A673 (cell line): ENCODE data around the gene DRAM1. TPM values are rescaled to one million over a fixed set of nuclear protein-coding genes. Genes with fewer than 3 reads are reported as not detected.
A peak's percentile ranks its signal among the peaks of the same experiment; 100 is the strongest.

ENCODE experiments used
- BruUV-seq: library from RNA; stranded (reverse); fragments of 400-500 nt; replicated peaks from 2 replicates; lab custom pipeline; 2021; lab: Mats Ljungman, UMichigan
- CTCF ChIA-PET: fragments of 300-600 bp; sonication (Branson Sonifier 250); formaldehyde crosslinking; loops from one replicate; lab custom pipeline; 2022; ENCODE audit warnings: antibody characterized with exemption; lab: Charles Lee
- POLR2A ChIA-PET: fragments of 300-600 bp; sonication (Branson Sonifier 250); formaldehyde crosslinking; loops from one replicate; lab custom pipeline; 2022; ENCODE audit warnings: antibody characterized with exemption; ENCODE audit not compliant: low non-redundant PET; lab: Charles Lee
- DNase-seq: peaks from one replicate; pipeline ENCODE4 v3.0.0-alpha.2; 2015; ENCODE audit warnings: low spot score
- H3K27ac ChIP-seq: fragments of 200-600 bp; sonication (generic); 2 replicates; pipeline ENCODE4 v1.5.1; 2016; ENCODE audit warnings: mixed run types, low read depth, mild to moderate bottlenecking, mixed read lengths, antibody characterized with exemption, low read length; ENCODE audit not compliant: poor library complexity, severe bottlenecking
- H3K27me3 ChIP-seq: fragments of 200-600 bp; sonication (generic); replicated peaks from 2 replicates; pipeline ENCODE4 v1.6.1; 2017; ENCODE audit warnings: mixed run types, low read depth, mild to moderate bottlenecking, mixed read lengths, antibody characterized with exemption, low read length; ENCODE audit not compliant: insufficient read depth, poor library complexity
- H3K36me3 ChIP-seq: fragments of 200-600 bp; sonication (generic); 2 replicates; pipeline ENCODE4 v1.6.1; 2016; ENCODE audit warnings: mixed run types, mild to moderate bottlenecking, mixed read lengths, antibody characterized with exemption, low read length; ENCODE audit not compliant: insufficient read depth, poor library complexity, severe bottlenecking
- H3K4me1 ChIP-seq: fragments of 200-600 bp; sonication (generic); 2 replicates; pipeline ENCODE4 v1.6.1; 2017; ENCODE audit warnings: mixed run types, mild to moderate bottlenecking, mixed read lengths, antibody characterized with exemption, low read length; ENCODE audit not compliant: insufficient read depth, poor library complexity, severe bottlenecking
- H3K4me3 ChIP-seq: fragments of 200-600 bp; sonication (generic); 2 replicates; pipeline ENCODE4 v1.5.1; 2016; ENCODE audit warnings: low read depth, mixed run types, mild to moderate bottlenecking, mixed read lengths, low read length; ENCODE audit not compliant: poor library complexity, severe bottlenecking
- H3K9me3 ChIP-seq: fragments of 200-600 bp; sonication (generic); 2 replicates; pipeline ENCODE4 v1.6.1; 2016; ENCODE audit warnings: mixed run types, low read depth, mild to moderate bottlenecking, mixed read lengths, antibody characterized with exemption, low read length; ENCODE audit not compliant: poor library complexity, severe bottlenecking
- EZH2 ChIP-seq: fragments of 200-600 bp; sonication (generic); IDR thresholded peaks from 2 replicates; pipeline ENCODE4 v1.6.1; 2017; ENCODE audit warnings: borderline replicate concordance, low read depth, mild to moderate bottlenecking, mixed read lengths, antibody characterized with exemption, low read length; ENCODE audit not compliant: poor library complexity, severe bottlenecking
- intact Hi-C: fragments of 100-400 bp; cut with micrococcal nuclease; formaldehyde crosslinking; loops from one replicate; pipeline ENCODE4 v1.10.0; 2022; ENCODE audit not compliant: unreplicated experiment
- total RNA-seq: library from RNA; stranded (reverse); gene quantifications from 2 replicates; pipeline ENCODE4 v1.2.3, GENCODE V29; 2021
- TF ChIP-seq, protein P1 (sequence below): fragments of 300-800, 200-600 bp; sonication (generic); conservative IDR thresholded peaks from 2 replicates; pipeline ENCODE4 v1.5.1; 2017; ENCODE audit warnings: low read depth, mild to moderate bottlenecking, antibody characterized with exemption, low read length, moderate library complexity, mixed read lengths

Gene DRAM1
- total RNA-seq, 1 experiment from 2014 or later = 10.5 TPM

DNA sequence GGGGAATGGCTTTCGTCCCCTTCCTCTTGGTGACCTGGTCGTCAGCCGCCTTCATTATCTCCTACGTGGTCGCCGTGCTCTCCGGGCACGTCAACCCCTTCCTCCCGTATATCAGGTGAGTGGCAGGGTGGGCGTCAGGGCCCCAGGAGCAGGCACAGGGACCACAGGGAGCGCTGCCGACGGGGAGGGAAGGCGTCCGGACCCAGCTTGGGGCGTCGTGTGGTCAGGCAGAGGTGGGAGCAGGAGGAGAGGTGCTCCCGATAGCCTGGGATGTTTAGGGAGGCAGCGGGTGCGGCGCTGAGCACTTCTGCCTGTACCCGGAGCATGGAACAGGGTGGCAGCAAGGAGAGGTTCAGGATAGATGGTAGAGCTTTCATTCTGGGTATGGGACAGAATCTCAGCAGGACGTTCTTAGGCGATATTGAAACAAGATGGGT lies 444 bp downstream of the DRAM1 start:
- Histone ChIP-seq H3K9me3 (no peaks in the 10 kb centered on the region), H3K27me3 (no peaks in the 10 kb centered on the region), H3K4me3 (peak overlapping the region; percentile 75), H3K27ac (peak overlapping the region; percentile 87), H3K4me1 (peaks cover 18% of the 10 kb centered on the region), H3K36me3 (no peaks in the 10 kb centered on the region)
- ChIA-PET CTCF (interaction anchor here (0.5 kb wide), 1 partner anchor 48 kb away, joined by 4 read pairs; no protein-coding TSS in a partner anchor), POLR2A (no interaction called here)
- DNase-seq = peak; percentile 35
- no TSS peak for BruUV-seq
- TF ChIP-seq, protein P1, sequence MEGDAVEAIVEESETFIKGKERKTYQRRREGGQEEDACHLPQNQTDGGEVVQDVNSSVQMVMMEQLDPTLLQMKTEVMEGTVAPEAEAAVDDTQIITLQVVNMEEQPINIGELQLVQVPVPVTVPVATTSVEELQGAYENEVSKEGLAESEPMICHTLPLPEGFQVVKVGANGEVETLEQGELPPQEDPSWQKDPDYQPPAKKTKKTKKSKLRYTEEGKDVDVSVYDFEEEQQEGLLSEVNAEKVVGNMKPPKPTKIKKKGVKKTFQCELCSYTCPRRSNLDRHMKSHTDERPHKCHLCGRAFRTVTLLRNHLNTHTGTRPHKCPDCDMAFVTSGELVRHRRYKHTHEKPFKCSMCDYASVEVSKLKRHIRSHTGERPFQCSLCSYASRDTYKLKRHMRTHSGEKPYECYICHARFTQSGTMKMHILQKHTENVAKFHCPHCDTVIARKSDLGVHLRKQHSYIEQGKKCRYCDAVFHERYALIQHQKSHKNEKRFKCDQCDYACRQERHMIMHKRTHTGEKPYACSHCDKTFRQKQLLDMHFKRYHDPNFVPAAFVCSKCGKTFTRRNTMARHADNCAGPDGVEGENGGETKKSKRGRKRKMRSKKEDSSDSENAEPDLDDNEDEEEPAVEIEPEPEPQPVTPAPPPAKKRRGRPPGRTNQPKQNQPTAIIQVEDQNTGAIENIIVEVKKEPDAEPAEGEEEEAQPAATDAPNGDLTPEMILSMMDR = no peak
- TF ChIP-seq EZH2 = no peak
- intact Hi-C loops = no loop called here

- no peak overlapping the region for H3K27ac ChIP-seq
- no peak for TF ChIP-seq EZH2
- TF ChIP-seq, protein P1 = no peak
- no peaks in the 10 kb centered on the region for H3K27me3 ChIP-seq
- peak overlapping the region; percentile 75 for H3K4me3 ChIP-seq
- BruUV-seq = TSS peak; percentile 40
- intact Hi-C loops = no loop called here
- POLR2A ChIA-PET = no interaction called here
- H3K36me3 ChIP-seq = no peaks in the 10 kb centered on the region
- CTCF ChIA-PET = interaction anchor here (0.5 kb wide), 1 partner anchor 49 kb away, joined by 4 read pairs; no protein-coding TSS in a partner anchor
- H3K4me1 ChIP-seq = peaks cover 18% of the 10 kb centered on the region
- no peak for DNase-seq
- no peaks in the 10 kb centered on the region for H3K9me3 ChIP-seq
These were observed 952 bp downstream of the DRAM1 start for GRCh38 chr12:101878243-101878821.

GRCh38 chr12:101880769-101881168 lies 3.4 kb downstream of the DRAM1 start:
- Histone ChIP-seq H3K9me3 (no peaks in the 10 kb centered on the region), H3K4me3 (no peak overlapping the region), H3K36me3 (no peaks in the 10 kb centered on the region), H3K27ac (no peak overlapping the region), H3K4me1 (peaks cover 11% of the 10 kb centered on the region), H3K27me3 (no peaks in the 10 kb centered on the region)
- POLR2A ChIA-PET = no interaction called here
- DNase-seq = no peak
- no TSS peak for BruUV-seq
- CTCF ChIA-PET = no interaction called here
- intact Hi-C loops = no loop called here
- no peak for TF ChIP-seq EZH2
- TF ChIP-seq, protein P1 = no peak
